Activated CD4-positive, alpha-beta T cell treated with anti-CD3 and anti-CD28 coated beads, Interleukin-2, amount 50 U/mL, for 1 hour (primary cell): ENCODE results near the gene FLVCR2.
A peak's percentile ranks its signal among the peaks of the same experiment; 100 is the strongest.

ENCODE experiments used
- DNase-seq: peaks from one replicate; pipeline ENCODE4 v3.0.0-alpha.2; 2020

FLVCR2 gene

DNA sequence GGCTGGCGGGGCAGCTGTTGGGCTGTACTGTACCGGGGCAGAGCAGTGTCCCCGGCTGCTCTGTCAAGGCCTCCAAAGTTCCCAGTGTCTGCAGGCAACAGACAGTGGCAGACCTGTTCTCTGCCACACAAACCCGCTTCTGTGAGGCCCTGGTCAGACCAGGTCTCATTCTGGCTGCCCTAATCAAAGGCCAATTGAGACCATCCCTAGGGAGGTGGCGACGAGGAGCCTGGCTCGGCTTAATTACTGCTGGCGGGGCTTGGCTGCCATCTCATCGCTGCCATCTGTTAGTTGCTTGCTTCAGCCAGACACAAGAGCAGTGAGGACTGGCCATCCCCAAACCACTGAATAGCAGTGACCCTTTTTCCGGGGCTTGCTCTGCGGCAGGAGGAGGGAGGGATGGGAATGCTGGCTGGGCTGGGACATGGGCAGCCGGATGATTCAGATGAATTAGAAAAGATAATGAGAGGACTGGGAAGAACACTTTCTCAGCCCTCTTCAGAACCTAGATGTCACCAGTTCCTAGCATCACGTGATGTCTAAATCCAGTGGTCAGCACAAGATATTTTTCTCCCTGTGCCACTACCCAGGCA, 57.8 kb downstream of the FLVCR2 start:
- DNase-seq, result no peak

DNA sequence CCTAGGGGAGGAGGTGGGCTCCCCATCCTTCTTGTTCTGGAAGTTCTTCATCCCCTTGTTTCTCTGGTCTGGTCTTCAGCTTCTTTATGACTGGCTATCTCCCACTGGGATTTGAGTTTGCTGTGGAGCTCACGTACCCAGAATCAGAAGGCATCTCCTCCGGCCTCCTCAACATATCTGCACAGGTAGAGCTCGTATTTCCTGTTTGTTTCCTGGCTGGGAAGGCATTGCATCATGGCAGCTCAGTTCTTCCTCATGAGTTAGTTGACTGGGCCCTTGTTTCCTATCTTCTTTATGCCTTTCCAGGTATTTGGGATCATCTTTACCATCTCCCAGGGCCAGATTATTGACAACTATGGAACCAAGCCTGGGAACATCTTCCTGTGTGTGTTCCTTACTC, 62.5 kb downstream of the FLVCR2 start:
- no peak for DNase-seq

DNA sequence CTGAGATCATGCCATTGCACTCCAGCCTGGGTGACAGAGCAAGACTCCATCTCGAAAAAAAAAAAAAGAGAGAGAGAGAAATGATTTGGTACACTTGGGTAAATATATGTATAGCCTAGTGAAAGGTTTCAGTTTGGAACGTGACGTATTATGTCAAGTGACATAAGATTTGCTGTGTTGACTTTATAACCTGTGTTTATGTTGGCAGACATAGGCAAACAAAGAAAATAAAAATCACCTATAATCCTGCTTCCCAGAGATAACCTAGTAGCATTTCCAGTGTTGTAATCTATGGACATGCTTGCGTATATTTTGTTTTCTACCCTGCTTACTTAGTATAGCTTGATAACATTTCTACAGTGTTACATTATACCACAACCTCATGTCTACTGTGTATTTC, 65.6 kb downstream of the FLVCR2 start:
- DNase-seq, result no peak

DNA sequence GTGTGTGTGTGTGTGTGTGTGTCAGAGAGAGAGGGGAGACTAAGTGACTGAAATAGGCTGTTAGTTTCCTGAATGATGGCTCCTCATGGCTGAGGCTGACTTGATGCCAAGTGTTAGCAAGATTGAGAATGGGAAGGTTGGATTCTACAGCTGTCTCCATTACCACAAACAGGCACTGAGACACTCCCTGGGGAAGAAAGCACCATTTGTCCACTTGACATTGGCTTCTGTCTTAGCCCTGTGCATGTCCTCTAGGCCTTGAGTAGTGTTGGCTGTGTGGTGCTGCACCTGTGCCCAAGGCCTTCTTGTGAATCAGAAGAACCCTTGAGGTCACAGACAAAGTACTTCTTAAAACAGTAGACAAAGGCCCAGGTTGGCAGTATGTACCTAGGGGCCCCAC, 66.6 kb downstream of the FLVCR2 start:
- no peak for DNase-seq

DNA sequence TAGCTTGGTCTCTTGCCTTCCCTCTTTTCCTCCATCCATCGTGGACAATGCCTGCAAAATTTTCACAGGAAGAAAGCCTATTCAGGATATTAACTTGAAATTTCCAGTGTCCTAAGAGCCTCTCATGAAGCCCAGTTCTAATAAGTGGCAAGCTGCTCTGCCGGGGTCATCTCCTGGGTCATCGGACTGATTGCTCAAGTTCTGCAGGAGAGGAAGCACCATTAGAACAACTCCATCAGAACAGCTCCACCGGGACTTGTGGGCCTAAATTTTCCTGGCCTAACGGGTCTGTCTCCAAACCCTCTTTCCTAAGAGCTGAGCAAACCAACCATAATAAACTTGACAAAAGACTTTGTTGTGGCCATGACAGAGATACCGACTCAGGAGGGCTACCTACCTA, 68.3 kb downstream of the FLVCR2 start:
- DNase-seq, result no peak

DNA sequence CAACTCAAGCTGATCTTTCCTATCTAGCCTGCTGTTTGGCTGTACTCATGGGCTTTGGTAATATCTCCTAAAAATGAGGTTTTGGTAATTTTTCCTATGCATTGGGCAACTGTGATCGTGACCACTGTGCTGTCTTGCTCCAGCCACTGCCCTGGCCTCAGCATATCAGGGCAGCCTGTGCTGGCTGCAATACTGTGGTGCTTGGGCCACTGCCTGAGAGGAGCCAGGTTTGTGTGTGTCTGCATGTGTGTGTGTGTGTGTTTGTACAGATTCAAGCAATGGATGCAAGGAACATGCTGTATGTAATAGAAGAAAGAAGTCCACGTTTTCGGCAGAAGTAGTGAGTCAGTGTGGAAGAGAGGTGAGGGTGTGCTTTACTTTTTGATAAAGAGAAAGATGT, 69.2 kb downstream of the FLVCR2 start:
- no peak for DNase-seq

DNA sequence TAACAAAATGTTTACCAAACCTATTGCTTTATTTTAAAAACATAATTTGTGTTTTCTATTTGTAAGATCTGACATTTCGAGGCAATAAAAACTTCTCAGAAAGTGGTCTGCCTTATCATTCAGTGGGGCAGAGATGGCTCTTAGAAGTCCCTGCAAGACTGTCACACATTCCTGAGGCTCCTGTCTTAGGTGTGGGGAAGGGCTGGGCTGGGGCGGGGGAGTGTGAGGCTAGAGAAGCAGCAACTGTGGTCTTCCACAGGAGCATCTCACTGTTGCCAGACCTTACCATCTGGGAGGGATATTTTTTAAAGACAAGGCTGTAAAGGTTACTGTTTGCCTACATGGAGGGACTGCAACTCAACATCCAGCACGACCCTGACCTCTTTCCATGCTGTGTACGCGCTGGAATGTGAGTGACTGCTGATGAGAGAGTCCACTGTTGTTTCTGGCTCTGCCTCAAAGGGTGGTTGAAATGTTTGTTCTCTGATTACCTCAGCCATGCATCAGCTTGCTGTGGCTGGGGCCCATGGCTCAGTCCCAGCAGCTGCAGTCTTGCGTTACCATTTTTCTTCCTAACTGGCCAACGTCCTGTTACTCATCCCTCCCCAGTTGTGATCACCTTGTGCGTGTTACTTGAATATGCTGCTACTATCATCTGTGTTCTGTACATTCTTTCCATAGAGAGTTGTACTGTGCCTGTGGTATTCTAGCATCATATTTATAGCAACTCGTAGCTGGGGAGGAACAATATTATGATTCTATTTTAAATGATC, 69.8 kb downstream of the FLVCR2 start:
- no peak for DNase-seq

DNA sequence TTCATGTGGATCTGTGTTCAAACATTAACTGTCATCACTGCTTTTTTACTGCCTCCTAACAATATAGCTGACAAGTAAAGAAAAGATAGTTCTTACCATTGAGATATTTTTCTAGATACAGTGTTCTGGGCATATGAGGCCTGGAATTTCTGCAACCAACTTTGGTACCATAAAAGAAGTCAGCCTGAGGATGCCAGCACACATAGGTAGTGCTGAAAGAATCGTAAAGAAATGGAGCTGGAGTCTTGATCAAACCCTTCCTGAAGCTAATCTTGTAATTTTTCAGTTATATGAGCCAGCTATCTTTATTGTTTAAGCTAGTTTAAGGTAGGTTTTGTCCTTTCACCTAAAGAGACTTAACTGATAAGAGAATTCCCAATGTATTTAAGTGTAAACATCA, 70.9 kb downstream of the FLVCR2 start:
- no peak for DNase-seq

DNA sequence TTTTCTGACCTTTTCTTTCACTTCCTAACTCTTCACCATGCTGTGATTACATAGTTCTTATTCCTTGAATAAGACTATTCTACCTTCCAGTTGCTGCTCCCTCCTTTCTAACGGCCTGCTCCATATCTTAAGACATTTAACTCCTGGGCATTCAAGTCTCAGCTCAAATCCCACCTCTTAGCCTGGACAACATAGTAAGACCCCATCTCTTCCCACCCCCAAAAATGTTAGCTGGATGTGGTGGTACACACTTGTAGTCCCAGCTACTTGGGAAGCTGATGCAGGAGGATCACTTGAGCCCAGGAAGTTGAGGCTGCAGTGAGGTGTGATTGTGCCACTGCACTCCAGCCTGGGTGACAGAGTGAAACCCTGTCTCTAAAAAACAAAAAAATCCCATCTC, 71.4 kb downstream of the FLVCR2 start:
- no peak for DNase-seq

DNA sequence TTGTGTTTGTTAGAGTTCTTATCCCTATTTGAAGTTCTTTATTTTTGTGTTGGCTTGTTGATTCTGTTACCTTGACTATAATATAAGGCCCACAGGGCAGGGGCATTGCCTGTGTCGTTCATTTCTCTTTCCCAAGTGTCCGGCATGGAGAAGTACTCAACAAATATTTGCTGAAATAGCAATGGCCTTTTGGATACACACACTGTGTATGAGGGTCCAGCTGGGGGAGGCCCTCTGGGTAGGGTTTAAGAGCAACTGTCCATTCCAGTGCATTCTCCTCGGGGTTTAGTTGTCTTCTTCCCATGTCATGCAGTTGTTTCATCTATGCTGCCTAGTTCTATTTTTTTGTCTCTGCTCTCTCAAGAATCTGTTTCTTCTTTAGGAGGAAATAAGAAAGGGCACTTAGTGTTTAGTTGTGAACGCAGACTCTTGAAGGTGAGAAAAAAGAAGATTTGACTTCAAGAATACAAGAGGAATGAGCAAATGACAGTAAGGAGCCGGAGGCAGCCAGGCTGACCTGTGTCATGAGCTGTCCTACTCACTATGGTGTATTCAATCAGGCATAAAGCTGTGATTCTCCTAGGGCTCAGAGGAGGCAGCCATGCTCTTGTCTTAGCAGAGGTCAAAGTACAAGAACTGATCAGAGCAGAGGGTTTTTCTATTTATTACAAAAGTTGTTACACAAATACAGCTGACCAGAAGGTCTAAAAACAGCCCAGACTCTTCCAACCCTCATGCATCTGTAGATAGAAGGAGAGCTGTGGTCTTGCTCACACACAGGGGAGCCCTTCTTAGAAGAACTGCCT, 72.0 kb downstream of the FLVCR2 start:
- DNase-seq, result no peak

DNA sequence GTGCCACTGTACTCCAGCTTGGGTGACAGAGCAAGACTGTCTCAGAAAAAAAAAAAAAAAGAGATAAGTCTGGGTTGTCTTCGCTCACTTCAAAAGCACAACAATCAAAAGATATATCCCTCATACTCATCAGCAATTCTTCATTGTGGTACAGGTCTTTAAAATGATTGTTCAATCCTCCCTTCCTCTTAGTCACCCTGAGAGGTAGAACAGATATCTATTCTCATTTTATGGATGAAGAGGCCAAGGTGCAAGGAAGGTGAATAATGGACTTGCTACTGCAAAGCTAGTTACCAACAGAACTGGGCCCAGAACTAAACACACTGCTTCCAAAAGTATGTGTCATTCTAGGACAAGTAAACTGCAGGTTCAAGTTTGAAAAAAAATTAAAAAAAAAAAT, 75.1 kb downstream of the FLVCR2 start:
- no peak for DNase-seq

DNA sequence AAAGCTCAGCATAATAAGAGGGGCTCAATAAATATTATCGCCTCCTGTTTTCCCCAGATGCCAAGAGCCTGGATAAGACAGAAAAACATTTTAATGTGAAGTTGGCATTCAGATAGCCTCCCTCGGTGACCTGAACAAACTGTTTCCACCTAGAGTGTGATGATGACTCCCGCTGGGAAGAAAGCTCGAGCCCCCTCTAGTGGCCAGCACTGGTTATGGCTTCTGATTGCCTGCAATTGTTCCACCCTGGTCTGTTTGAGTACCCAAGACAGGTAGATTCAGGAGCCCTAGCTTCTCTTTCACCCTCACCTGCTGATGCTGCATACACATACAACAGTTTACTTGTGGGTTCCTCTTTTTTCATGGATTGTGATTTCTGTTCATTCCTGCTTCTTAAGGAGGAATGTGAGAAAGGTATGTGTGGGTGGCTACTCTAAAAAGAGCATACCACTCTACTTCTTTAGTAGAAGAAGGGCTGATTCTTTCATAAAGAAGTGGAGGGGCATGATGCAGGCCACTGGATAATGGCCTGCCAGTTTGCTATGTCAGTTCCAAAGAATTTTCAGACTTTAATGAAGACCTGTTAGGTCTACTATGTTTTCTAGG, 75.8 kb downstream of the FLVCR2 start:
- DNase-seq, result peak; percentile 81

DNA sequence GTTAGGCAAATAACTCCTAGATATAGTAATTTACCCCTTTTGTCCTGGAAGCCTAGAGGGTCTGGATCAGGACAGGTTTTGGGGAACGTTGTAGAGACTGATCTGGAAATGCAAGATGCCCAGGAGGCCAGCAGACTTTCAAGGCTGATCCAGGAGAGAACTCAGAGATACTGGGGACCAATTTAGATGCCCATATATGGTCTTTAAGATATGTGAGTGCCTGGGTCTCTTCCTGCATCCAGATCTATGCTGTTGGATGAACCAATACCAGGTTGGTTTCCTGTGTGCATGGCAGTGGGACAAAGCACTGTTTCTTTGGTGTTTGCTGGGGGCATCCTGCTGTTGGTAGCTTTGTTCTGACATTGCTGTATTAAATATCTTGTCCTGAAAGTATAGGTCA, 76.8 kb downstream of the FLVCR2 start:
- DNase-seq, result no peak

DNA sequence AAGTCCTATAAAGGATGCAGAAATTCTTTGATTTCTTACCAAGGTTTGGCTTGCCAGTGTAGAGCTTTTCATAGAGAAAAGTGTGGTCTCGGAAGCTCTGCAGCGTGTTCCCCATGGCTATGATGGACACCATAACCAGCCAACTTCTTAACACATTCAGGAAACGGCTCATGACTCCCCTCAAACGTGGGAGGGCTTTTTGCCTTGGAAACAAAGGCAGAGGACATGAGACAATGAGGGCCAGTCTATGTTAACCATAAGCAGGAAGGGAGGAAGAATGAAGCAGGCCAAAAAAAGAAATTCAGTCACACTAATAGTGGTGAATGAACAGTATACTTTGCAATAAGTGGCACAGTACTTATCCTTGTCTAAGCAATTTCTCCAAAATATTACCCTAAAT, 78.9 kb downstream of the FLVCR2 start:
- no peak for DNase-seq

DNA sequence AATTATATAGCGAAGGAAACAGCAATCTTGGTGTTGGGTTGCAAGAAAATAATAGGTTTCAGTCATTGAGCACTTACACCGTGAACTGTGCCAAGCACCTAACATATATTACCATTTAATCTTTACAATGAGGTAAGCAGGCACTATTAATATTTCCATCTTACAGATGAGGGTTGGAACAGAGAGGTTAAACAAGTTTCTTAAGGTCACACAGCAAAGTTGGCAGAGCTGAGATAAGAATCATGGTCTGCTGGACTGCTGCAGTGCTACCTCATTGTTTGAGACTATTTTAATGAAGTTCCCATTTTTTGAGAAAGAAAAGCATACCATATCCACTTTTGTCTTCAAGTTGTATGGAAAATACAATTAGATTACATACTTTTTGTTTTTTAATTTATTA, 80.5 kb downstream of the FLVCR2 start:
- no peak for DNase-seq

DNA sequence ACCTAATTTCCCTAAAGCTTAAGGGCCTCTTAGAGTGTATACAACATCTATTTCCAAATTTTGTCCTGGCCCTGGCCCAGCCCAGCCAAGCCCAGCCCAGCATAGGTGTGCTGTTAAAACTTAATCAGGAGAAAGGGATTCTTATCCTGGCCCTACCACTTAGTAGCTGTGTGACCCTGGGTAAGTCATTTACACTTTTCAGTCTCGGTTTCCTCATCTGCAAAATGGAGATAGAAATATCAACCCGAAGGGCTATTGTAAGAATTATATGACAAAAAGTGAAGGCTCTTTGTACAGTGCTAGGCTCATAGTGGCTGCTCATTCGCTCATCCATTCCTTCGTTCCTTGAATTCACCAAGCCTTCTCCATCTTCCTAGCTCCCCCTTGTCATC, 81.8 kb downstream of the FLVCR2 start:
- no peak for DNase-seq

DNA sequence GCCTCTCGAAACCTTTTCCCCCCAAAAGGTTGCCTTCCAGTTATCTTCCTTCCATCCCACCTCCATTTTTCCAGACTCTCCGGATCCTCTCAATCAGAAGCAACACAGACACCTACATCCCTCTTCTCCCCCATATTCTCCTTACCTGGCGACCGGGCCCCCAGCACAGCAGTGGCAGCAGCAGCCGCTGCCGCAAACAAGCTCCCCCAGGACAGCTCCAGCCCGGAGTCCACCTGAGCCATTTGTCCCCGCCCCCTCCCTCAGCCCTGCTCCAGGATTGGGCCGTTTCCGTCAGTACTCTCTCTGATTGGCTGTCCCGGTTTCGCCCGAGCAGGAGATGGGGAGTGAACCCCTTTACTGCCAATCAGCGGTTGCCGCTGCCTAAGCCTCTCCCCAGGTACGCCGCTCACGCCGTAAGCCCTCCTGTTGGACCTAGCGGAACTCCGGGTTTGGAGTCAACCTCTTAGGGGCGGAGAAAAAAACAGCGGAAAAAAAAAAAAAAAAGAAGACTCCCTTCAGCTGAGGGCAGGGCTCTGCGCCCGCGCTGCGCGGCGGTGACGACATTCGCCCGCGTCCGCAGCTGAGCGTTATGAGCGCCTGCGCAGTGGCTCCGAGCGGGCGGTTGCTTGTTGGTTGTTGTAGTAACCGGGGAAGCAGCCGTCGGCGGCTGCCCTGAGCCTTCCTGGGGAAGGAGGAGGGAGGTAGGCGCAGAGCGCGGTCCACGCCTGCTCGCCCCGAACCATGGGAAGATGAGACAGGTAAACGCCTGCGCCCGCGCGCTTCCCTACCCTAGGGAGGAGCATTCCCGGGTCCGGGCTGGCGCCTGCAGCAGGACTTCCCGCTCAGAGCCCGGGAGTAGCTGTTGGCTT, 82.4 kb downstream of the FLVCR2 start, which contains the start of the genes ERG28 and TTLL5:
Gene ERG28 (minus strand): TSS at position 247 of the 869 bp plus-strand sequence. CDS start 3,374 bp downstream, outside the sequence.
Gene TTLL5 (plus strand): TSS at position 617 of the 869 bp plus-strand sequence. CDS start 1,904 bp downstream, outside the sequence.
- DNase-seq, result peak; percentile 95

DNA sequence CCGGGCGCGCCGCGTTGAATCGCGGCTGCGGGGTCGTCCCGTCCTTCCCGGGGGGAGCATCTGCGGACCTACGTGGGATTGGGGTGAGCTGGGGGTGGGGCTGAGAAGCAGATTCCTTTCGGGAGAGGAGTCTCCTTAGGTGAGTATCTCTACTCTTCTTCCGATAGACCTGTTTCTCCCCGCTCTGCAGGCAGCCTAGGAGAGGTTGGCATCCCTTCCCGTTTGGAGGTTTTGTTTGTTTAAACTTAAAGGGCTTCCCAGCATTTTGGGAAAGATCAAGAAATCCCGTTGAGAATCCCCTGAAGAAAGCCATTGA, 83.0 kb downstream of the FLVCR2 start:
- DNase-seq, result no peak

DNA sequence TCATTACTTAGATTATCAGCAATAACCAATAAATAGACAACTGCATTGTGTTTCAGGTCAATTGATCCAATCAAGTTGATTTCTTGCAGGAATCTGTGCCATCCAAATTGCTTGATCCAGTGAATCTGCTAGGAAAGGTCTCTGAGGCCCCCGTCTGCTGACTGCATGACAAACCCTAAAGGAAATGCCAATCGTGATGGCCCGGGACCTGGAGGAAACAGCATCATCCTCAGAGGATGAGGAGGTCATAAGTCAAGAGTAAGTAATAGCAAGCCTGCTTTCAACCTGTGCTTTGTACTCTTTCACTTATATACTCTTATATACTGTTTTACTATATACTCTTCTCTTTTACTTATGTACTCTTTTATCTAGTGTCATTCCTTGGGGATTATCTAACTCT, 84.5 kb downstream of the FLVCR2 start:
- DNase-seq, result no peak

DNA sequence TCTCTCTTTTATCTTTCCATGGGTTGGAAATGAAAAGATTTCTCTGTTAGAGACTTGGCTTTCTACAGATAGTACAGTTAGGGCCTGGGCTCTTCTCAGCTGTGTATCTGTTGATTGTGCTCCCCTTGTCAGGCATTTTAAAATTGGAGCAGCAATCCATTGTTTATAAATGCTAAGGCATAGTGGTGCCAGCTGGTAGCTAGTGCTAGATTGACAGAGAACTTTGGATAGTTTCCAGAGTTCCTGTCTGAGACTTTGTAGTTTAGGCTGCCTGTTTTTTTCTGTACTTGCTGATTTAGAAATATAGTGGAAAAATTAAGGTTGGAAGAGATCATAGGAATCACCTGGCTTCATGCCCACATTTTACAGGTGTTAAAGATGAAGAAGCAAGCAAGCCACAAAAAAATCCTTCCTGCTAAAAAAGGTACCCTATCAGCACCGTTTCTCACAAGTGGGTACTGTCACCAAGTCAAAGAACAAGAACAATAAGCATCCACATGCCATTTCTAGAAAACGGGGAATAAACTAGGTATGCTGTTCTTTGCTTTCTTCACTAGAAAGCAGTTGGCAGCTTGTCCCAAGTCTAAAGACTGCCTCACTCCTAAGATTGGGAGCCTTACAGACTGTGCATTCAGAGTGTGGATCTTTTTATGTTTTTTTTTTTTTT, 88.8 kb downstream of the FLVCR2 start:
- no peak for DNase-seq

DNA sequence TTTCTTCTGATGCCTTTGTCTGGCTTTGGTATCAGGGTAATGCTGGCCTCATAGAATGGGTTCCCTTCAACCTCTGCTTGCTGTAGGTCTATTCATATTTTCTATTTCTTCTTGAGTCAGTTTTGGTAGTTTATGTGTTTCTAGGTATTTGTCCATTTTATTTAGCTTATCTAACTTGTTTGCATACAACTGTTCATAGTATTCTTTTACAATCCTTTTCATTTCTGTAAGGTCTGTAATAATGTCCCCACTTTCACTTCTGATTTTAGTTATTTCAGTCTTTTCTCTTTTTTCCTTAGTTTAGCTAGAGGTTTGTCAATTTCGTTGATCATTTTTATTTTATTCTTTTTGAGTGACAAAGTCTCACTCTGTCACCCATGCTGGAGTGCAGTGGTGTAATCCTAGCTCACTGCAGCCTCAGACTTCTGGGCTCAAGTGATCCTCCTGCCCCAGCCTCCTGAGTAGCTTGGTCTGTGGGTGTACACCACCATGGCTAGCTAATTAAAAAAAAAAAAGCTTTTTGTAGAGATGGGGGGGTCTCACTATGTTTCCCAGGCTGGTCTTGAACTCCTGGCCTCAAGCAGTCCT, 94.3 kb downstream of the FLVCR2 start:
- no peak for DNase-seq
